Kidney glomerular epithelial cell (primary cell): ENCODE measurements around the gene MARCO.

Experiments used
- DNase-seq: peaks from one replicate; lab custom pipeline; 2025; lab: John Stamatoyannopoulos, UW

MARCO gene

DNA sequence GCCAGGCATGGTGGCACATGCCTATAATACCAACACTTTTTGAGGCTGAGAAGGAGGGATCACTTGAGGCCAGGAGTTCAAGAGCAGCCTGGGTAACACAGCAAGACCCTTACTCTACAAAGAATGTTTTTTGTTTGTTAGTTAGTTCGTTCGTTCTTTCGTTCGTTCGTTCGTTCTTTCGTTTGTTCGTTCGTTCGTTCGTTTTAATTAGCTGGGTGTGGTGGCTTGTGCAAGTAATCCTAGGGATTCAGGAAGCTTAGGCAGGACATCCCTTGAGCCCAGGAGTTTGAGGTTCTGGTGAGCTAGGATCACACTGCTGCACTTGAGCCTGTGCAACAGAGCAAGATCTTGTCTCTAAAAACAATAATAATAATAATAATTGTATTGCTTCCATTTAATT is 98.7 kb downstream of the MARCO start:
- DNase-seq = no peak
